ENCODE data around the gene AKT3.
A peak's percentile ranks its signal among the peaks of the same experiment; 100 is the strongest.

Gene AKT3

GRCh38 chr1:243493156-243494129 is 356.6 kb downstream of the AKT3 start:
- Mint-ChIP-seq H3K4me3 (no peak overlapping the region), H3K36me3 (peaks cover 14% of the 10 kb centered on the region), H3K4me1 (peaks cover 5% of the 10 kb centered on the region), H3K9me3 (no peaks in the 10 kb centered on the region), H3K27me3 (no peaks in the 10 kb centered on the region), H3K27ac (no peak overlapping the region)
- no peak for DNase-seq (ENCODE audit: low spot score in 2 of 2)
- ATAC-seq (ENCODE audit: low read depth), result no peak

- Mint-ChIP-seq H3K36me3 (peaks cover 12% of the 10 kb centered on the region), H3K4me3 (no peak overlapping the region), H3K9me3 (no peaks in the 10 kb centered on the region), H3K4me1 (peaks cover 2% of the 10 kb centered on the region), H3K27me3 (no peaks in the 10 kb centered on the region), H3K27ac (no peak overlapping the region)
- DNase-seq (ENCODE audit: low spot score in 2 of 2) (no peak), ATAC-seq (ENCODE audit: low read depth) (no peak)
These were observed 359.0 kb downstream of the AKT3 start for GRCh38 chr1:243490748-243491686.

DNA sequence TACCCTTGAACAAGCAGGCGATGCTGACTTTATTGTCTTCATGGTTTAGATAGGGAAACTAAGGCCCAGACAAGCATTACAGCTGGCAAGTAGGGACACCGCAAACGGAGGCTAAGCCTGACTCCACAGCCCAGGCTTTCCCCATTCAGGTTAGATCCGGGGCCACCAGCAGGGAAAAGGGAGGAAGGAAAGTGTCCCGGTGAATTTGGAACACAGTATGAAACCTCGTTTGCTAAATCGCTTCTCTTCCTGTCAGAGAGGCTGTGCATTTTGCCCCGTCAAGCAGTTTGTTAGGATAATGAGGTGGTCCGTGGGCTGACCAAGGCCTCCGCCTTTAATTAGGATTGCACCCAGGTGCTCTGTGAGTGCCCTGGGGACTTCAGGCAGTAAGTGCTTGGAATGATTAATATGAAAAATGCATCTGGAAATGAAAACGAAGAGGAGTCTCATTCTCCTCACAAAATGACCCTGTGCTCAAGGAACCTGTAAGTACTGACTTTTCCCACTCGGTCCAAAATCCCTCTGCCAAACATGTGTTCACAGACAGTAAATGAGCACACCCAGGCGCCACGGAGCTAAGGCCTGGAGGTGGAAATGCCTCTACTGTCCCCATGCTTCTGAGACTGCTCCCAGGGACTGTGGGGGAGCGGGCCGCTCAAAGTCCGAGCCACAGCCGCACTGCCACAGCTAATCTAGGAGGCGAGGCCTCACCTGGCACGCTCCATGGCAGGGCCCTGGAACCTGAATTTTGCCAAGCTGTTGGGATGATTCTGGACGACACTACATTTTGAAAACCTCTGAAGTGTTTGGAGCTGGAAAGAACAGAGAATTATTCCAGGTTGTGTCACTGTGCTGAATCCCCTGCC is 360.1 kb downstream of the AKT3 start:
- ATAC-seq (ENCODE audit: low read depth), result no peak
- Mint-ChIP-seq H3K9me3 (no peaks in the 10 kb centered on the region), H3K36me3 (peaks cover 10% of the 10 kb centered on the region), H3K27ac (no peak overlapping the region), H3K4me3 (no peak overlapping the region), H3K4me1 (no peaks in the 10 kb centered on the region), H3K27me3 (no peaks in the 10 kb centered on the region)
- no peak for DNase-seq (ENCODE audit: low spot score in 2 of 2)

DNA sequence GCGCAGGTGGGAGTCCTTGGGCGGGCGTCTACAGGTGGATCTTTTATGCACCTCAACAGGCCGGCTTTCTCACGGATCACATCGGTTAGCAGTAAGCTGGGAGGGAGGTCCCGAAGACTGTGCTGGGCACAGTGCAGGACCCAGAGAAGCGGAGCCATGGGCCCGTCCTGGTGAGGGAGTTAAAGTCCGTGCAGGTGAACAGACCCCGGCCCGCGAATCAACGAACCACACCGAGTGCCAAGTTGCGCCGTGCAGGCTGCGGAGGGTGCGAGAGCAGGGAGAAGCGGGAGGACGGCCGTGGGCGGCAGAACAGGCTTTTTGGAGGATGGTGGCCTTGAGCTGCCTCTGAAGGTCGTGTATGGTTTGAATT is 360.9 kb downstream of the AKT3 start:
- no peak overlapping the region for H3K27ac Mint-ChIP-seq
- no peaks in the 10 kb centered on the region for H3K4me1 Mint-ChIP-seq
- no peaks in the 10 kb centered on the region for H3K9me3 Mint-ChIP-seq
- no peaks in the 10 kb centered on the region for H3K27me3 Mint-ChIP-seq
- ATAC-seq (ENCODE audit: low read depth), result no peak
- no peak for DNase-seq (ENCODE audit: low spot score in 2 of 2)
- no peak overlapping the region for H3K4me3 Mint-ChIP-seq
- H3K36me3 Mint-ChIP-seq, result peaks cover 10% of the 10 kb centered on the region

DNA sequence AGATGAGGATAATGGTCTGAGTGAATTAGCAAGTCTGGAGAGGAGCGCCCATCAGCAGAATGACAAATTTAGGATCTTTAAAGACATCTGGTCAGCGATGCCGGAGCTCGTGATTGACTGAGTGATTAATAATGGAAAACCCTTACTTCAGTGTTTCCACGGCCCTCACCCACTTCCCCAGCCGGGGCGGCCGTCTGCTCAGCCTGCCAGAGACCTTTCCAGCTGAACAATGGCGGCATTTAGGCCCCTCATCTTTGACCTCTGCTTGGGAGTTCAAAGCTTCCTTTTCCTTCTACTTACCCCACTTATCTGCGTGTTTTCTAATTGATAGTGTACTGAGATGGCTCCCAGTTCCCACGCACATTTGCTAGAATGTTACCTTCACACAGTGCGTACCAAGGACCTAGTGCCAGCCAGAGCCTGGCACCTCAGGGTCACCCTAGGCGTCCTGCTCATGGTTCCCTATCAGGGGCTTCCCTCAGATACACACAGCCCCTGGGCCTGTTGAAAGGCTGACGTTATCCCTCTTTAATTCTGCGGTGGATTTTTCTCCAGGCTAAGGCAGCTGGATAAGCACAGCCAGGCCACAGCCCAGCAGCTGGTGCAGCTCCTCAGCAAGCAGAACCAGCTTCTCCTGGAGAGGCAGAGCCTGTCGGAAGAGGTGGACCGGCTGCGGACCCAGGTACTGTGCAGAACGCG is 361.4 kb downstream of the AKT3 start:
- ATAC-seq (ENCODE audit: low read depth) (no peak), DNase-seq (ENCODE audit: low spot score in 2 of 2) (no peak)
- peaks cover 4% of the 10 kb centered on the region for H3K4me1 Mint-ChIP-seq
- H3K27ac Mint-ChIP-seq, result no peak overlapping the region
- no peak overlapping the region for H3K4me3 Mint-ChIP-seq
- H3K9me3 Mint-ChIP-seq, result no peaks in the 10 kb centered on the region
- no peaks in the 10 kb centered on the region for H3K27me3 Mint-ChIP-seq
- H3K36me3 Mint-ChIP-seq, result peaks cover 9% of the 10 kb centered on the region

GRCh38 chr1:243487649-243488227 is 362.3 kb downstream of the AKT3 start:
- Mint-ChIP-seq H3K27me3 (no peaks in the 10 kb centered on the region), H3K36me3 (peaks cover 7% of the 10 kb centered on the region), H3K9me3 (no peaks in the 10 kb centered on the region), H3K4me3 (no peak overlapping the region), H3K27ac (no peak overlapping the region), H3K4me1 (peaks cover 7% of the 10 kb centered on the region)
- DNase-seq (ENCODE audit: low spot score in 2 of 2) (no peak), ATAC-seq (ENCODE audit: low read depth) (no peak)

DNA sequence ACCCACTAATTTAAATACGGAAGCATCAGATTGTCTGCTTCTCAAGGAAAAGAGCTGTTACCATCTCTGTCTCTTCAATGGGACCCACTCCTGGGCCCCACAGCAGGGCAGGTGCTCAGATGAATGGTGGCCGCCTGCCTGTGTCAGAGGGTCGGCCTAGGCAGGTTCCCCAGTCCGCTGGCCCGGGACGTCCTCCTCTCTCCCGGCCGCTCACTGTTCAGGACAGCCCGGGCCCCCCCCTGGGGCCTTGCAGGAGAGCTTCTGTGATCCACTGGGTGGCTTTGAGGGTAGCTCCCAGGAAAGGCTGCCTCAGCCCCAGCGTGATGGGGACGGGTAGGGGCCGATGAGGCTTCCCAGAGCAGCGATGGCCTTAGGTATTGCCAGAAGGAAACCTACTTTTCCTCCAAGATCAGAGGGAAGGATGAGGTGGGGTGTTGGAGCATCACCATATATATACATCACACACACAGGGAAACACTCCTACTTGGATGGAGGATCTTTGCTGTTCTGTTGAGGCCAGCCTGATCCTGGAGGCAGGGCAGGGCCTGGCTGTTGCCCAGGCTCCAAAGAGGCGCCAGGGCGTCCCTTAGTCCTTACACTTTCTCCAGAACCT is 362.9 kb downstream of the AKT3 start:
- Mint-ChIP-seq H3K4me3 (no peak overlapping the region), H3K27ac (no peak overlapping the region)

GRCh38 chr1:243483952-243484351 is 366.1 kb downstream of the AKT3 start:
- no peak for DNase-seq (ENCODE audit: low spot score in 2 of 2)
- peaks cover 22% of the 10 kb centered on the region for H3K4me1 Mint-ChIP-seq
- H3K4me3 Mint-ChIP-seq, result peak overlapping the region; percentile 77
- H3K36me3 Mint-ChIP-seq, result peaks cover 8% of the 10 kb centered on the region
- H3K27ac Mint-ChIP-seq, result peak overlapping the region; percentile 69
- H3K27me3 Mint-ChIP-seq, result peaks cover 3% of the 10 kb centered on the region
- H3K9me3 Mint-ChIP-seq, result peaks cover 3% of the 10 kb centered on the region
- ATAC-seq (ENCODE audit: low read depth), result no peak

More for the DNA sequence above, 362.9 kb downstream of the AKT3 start:
- H3K27me3 Mint-ChIP-seq, result no peaks in the 10 kb centered on the region
- ATAC-seq (ENCODE audit: low read depth), result no peak
- H3K36me3 Mint-ChIP-seq, result peaks cover 7% of the 10 kb centered on the region
- H3K4me1 Mint-ChIP-seq, result peaks cover 12% of the 10 kb centered on the region
- DNase-seq (ENCODE audit: low spot score in 2 of 2), result no peak
- no peaks in the 10 kb centered on the region for H3K9me3 Mint-ChIP-seq

- ATAC-seq (ENCODE audit: low read depth), result peak; percentile 54
- peaks cover 3% of the 10 kb centered on the region for H3K9me3 Mint-ChIP-seq
- H3K36me3 Mint-ChIP-seq, result peaks cover 8% of the 10 kb centered on the region
- H3K27me3 Mint-ChIP-seq, result peaks cover 3% of the 10 kb centered on the region
- peak overlapping the region; percentile 77 for H3K4me3 Mint-ChIP-seq
- H3K4me1 Mint-ChIP-seq, result peaks cover 24% of the 10 kb centered on the region
- peak overlapping the region; percentile 69 for H3K27ac Mint-ChIP-seq
- no peak for DNase-seq (ENCODE audit: low spot score in 2 of 2)
These were observed 366.8 kb downstream of the AKT3 start for GRCh38 chr1:243483071-243483771.

DNA sequence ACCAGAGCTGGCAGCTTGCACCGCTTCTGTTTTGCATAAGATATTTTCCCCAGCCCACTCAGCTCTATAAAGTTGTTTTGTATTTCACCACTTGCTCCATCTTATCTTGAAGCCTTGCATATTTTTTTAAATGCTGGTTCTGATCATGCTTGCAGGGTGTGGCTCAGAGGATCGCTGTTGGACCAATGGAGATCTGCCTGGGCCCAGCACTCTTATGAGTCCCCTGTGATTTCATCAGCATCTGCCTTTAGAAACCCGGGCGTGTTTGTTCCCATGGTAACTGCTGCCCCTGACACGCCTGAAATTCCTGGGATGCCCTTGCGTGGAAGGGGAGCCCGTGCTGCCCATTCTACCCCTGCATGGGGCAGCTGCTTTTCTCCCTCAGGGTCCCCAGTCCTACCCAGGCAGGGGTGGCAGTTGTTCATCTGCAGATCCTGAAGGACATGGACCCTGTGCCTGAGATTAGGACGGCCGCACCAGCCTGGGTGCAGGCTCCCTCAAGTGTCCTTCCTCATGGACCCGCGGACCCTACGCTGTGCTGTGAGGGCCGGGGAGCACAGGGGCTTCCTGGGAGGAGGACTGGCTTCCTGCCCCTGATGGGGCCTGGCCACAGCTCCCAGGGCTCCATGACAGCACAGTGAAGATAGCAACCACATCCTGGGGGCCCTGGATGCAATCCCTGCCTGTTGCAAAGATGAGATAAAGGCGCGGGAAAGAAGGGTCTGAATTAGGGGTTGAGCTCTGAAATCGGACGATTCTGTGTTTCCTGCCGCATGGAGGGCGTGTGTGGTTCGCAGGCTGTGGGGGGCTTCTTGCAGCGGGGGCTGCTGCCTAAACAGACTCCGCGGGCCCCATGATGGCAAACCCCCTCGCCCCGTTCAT is 367.7 kb downstream of the AKT3 start:
- Mint-ChIP-seq H3K27ac (peak overlapping the region; percentile 60), H3K27me3 (peaks cover 3% of the 10 kb centered on the region), H3K4me1 (peaks cover 24% of the 10 kb centered on the region), H3K36me3 (peaks cover 8% of the 10 kb centered on the region), H3K4me3 (peak overlapping the region; percentile 77), H3K9me3 (peaks cover 3% of the 10 kb centered on the region)
- ATAC-seq (ENCODE audit: low read depth) (peak; percentile 14), DNase-seq (ENCODE audit: low spot score in 2 of 2) (no peak)

GRCh38 chr1:243481101-243481500 is 368.9 kb downstream of the AKT3 start:
- no peak overlapping the region for H3K4me3 Mint-ChIP-seq

More at GRCh38 chr1:243481101-243481500, 368.9 kb downstream of the AKT3 start:
- no peak for DNase-seq (ENCODE audit: low spot score in 2 of 2)
- peaks cover 24% of the 10 kb centered on the region for H3K4me1 Mint-ChIP-seq
- H3K36me3 Mint-ChIP-seq, result peaks cover 13% of the 10 kb centered on the region
- H3K9me3 Mint-ChIP-seq, result peaks cover 3% of the 10 kb centered on the region
- H3K27me3 Mint-ChIP-seq, result peaks cover 3% of the 10 kb centered on the region
- H3K27ac Mint-ChIP-seq, result no peak overlapping the region
- no peak for ATAC-seq (ENCODE audit: low read depth)

Data from memory B cell (primary cell).